OCI-LY7 (cell line): ENCODE data around the gene ZNF436.

ENCODE experiments used
- CTCF ChIP-seq: fragments of 200-600 bp; sonication (generic); conservative IDR thresholded peaks from 2 replicates; pipeline ENCODE4 v1.5.1; 2014; ENCODE audit warnings: mild to moderate bottlenecking, antibody characterized with exemption, low read length, moderate library complexity, mixed read lengths
- EZH2phosphoT487 ChIP-seq: fragments of 200-600 bp; sonication (generic); IDR thresholded peaks from 2 replicates; pipeline ENCODE4 v1.6.1; 2018; ENCODE audit warnings: low read depth, borderline replicate concordance, mild to moderate bottlenecking, mixed run types, antibody characterized with exemption, low read length, moderate library complexity, mixed read lengths

- TF ChIP-seq CTCF (no peak), EZH2phosphoT487 (no peak)
Measured at GRCh38 chr1:23358310-23358875, 11.2 kb downstream of the ZNF436 start.
